Upper lobe of left lung (tissue), 6 donors: Measurements from ENCODE around the gene IGSF8. TPM values are rescaled to one million over a fixed set of nuclear protein-coding genes. Genes with fewer than 3 reads are reported as not detected.

ENCODE experiments used
- ATAC-seq, 2 donors: fragments of 200-7000 bp; cut with Tn5 transposase; one replicate each; pipeline ENCODE4 v1.9.1; 2022; ENCODE audit warnings: mild to moderate bottlenecking in 2 of 2, moderate library complexity in 2 of 2; ENCODE audit not compliant: low FRiP score in 2 of 2
- DNase-seq, 2 donors: peaks; one replicate each; pipeline ENCODE4 v3.0.0-alpha.2; 2019 to 2020
- H3K27ac ChIP-seq, 4 donors: fragments of 200-600 bp; sonication (generic); one replicate each; pipeline ENCODE4 v1.5.1; 2016 to 2019
- H3K27me3 ChIP-seq, 4 donors: fragments of 200-600 bp; sonication (generic); one replicate each; pipeline ENCODE4 v1.5.1; 2017 to 2019
- H3K36me3 ChIP-seq, 4 donors: fragments of 200-600 bp; sonication (generic); one replicate each; pipeline ENCODE4 v1.5.1; 2016 to 2019
- H3K4me1 ChIP-seq, 4 donors: fragments of 200-600 bp; sonication (generic); one replicate each; pipeline ENCODE4 v1.5.1; 2018 to 2019
- H3K4me3 ChIP-seq, 4 donors: fragments of 200-600 bp; sonication (generic); one replicate each; pipeline ENCODE4 v1.5.1; 2017 to 2019; ENCODE audit warnings: mild to moderate bottlenecking in 2 of 4, moderate library complexity in 1 of 4
- H3K9me3 ChIP-seq, 4 donors: fragments of 200-600 bp; sonication (generic); one replicate each; pipeline ENCODE4 v1.5.1; 2018 to 2019
- CTCF ChIP-seq, 6 experiments: fragments of 450-650 bp in 4 of 6; fragments of 200-600 bp in 2 of 6; sonication (generic) in 2 of 6; IDR thresholded peaks; one replicate each; pipeline ENCODE4 v1.5.1; 2016 to 2019; ENCODE audit warnings: antibody characterized with exemption in 6 of 6
- EP300 ChIP-seq, 4 donors: sonication (generic); formaldehyde crosslinking; IDR thresholded peaks; one replicate each; pipeline ENCODE4 v1.5.1; 2017; ENCODE audit warnings: antibody characterized with exemption in 4 of 4, control low read depth in 2 of 4
- POLR2A ChIP-seq, 4 donors: fragments of 450-650 bp; IDR thresholded peaks; one replicate each; pipeline ENCODE4 v1.5.1; 2016 to 2017; ENCODE audit warnings: antibody characterized with exemption in 4 of 4, mild to moderate bottlenecking in 2 of 4
- POLR2AphosphoS5 ChIP-seq, 2 donors: sonication (generic); formaldehyde crosslinking; IDR thresholded peaks; one replicate each; pipeline ENCODE4 v1.5.1; 2017; ENCODE audit warnings: antibody characterized with exemption in 2 of 2
- WGBS, 2 donors: methylation state at CpG; one replicate each; pipeline ENCODE4 v1.1.5; 2017 to 2018; 5-methylcytosine and 5-hydroxymethylcytosine counted together
- total RNA-seq, 6 donors: library from RNA; depleted of rRNA in 4 of 6; stranded (reverse); fragments of >200 nt in 4 of 6; gene quantifications; one replicate each; pipeline versions ENCODE4 v1.1.0 to v1.2.1, GENCODE V29; 2016 to 2021
- donor health status: DM: no; HTN: no; CAD: no; lungs with moderate emphysema.
- donor health status: DM: no; HTN: yes; CAD: no; lungs with severe emphysema.

IGSF8 gene
- total RNA-seq, 6 donors from 2014 or later, result 13.6 to 43.8 (median 36.9) TPM

GRCh38 chr1:160085686-160086455 is 12.5 kb downstream of the IGSF8 start:
- H3K4me3 ChIP-seq, result no peak overlapping the region
- DNase-seq (peak; percentile 79 to 86), ATAC-seq (peak; percentile 65 to 86)
- H3K9me3 ChIP-seq, result no peaks in the 10 kb centered on the region
- peaks cover 0 to 9% (median 8%) of the 10 kb centered on the region in 4 donors for H3K4me1 ChIP-seq
- WGBS, 2 donors, result 56 to 57% methylated on average over 19 of the region's 19 CpGs
- H3K36me3 ChIP-seq, result peaks cover 0 to 19% (median 10%) of the 10 kb centered on the region in 4 donors
- H3K27me3 ChIP-seq, result peaks cover 0 to 18% (median 9%) of the 10 kb centered on the region in 4 donors
- no peak overlapping the region for H3K27ac ChIP-seq
- TF ChIP-seq CTCF (IDR thresholded peaks at IDR 0.05), result peak; percentile 56 to 83 (median 73)
- TF ChIP-seq POLR2AphosphoS5 (IDR thresholded peaks at IDR 0.05), result no peak

- no peak overlapping the region for H3K4me3 ChIP-seq
- H3K27me3 ChIP-seq, result peaks cover 0 to 18% (median 9%) of the 10 kb centered on the region in 4 donors
- H3K27ac ChIP-seq, result no peak overlapping the region
- TF ChIP-seq CTCF (IDR thresholded peaks at IDR 0.05) (no peak), EP300 (IDR thresholded peaks at IDR 0.05) (no peak), POLR2A (IDR thresholded peaks at IDR 0.05) (no peak), POLR2AphosphoS5 (IDR thresholded peaks at IDR 0.05) (no peak)
- H3K36me3 ChIP-seq, result peaks cover 0 to 10% (median 4%) of the 10 kb centered on the region in 4 donors
- H3K9me3 ChIP-seq, result no peaks in the 10 kb centered on the region
- H3K4me1 ChIP-seq, result peaks cover 0 to 9% (median 8%) of the 10 kb centered on the region in 4 donors
- 87 to 89% methylated on average over 30 of the region's 30 CpGs for WGBS, 2 donors
- DNase-seq (no peak), ATAC-seq (no peak)
Measured at GRCh38 chr1:160084771-160085321, 13.6 kb downstream of the IGSF8 start.

- no peaks in the 10 kb centered on the region for H3K9me3 ChIP-seq
- 39 to 45% methylated on average over 55 to 88 of the region's 96 CpGs for WGBS, 2 donors
- peak overlapping the region in 3 of 4 donors; percentile 21 to 42 (median 41) for H3K4me3 ChIP-seq
- H3K27ac ChIP-seq, result no peak overlapping the region
- ATAC-seq, result peak; percentile 47 to 74
- peaks cover 0 to 18% (median 9%) of the 10 kb centered on the region in 4 donors for H3K27me3 ChIP-seq
- peak; percentile 23 to 85 (median 68) for TF ChIP-seq CTCF (IDR thresholded peaks at IDR 0.05)
- no peak for TF ChIP-seq POLR2AphosphoS5 (IDR thresholded peaks at IDR 0.05)
- peak; percentile 79 to 92 for DNase-seq
- H3K36me3 ChIP-seq, result peaks cover 0 to 5% (median under 1%) of the 10 kb centered on the region in 4 donors
- H3K4me1 ChIP-seq, result peaks cover 0 to 9% (median 8%) of the 10 kb centered on the region in 4 donors
Measured at GRCh38 chr1:160083968-160084770, 14.2 kb downstream of the IGSF8 start.

GRCh38 chr1:160082926-160083325 is 15.5 kb downstream of the IGSF8 start:
- no peak overlapping the region for H3K4me3 ChIP-seq
- peaks cover 0 to 20% (median 9%) of the 10 kb centered on the region in 4 donors for H3K27me3 ChIP-seq
- H3K9me3 ChIP-seq, result no peaks in the 10 kb centered on the region
- ATAC-seq, result no peak
- H3K4me1 ChIP-seq, result peaks cover 0 to 12% (median 8%) of the 10 kb centered on the region in 4 donors
- no peak for TF ChIP-seq POLR2AphosphoS5 (IDR thresholded peaks at IDR 0.05)
- no peak for TF ChIP-seq POLR2A (IDR thresholded peaks at IDR 0.05)
- no peak for TF ChIP-seq EP300 (IDR thresholded peaks at IDR 0.05)
- TF ChIP-seq CTCF (IDR thresholded peaks at IDR 0.05), result no peak
- no peak for DNase-seq
- no peaks in the 10 kb centered on the region for H3K36me3 ChIP-seq
- H3K27ac ChIP-seq, result no peak overlapping the region
- WGBS, 2 donors, result 68 to 86% methylated on average over 3 of the region's 3 CpGs
